Right cardiac atrium (tissue), 5 donors: ENCODE results near the gene PTAR1. TPM values are rescaled to one million over a fixed set of nuclear protein-coding genes. Genes with fewer than 3 reads are reported as not detected.
"Not testable (repeated sequence)": the region's sequence is repeated elsewhere in the genome, so short reads cannot be mapped to it uniquely, and the experiment has no call there.

Source experiments
- ATAC-seq, 2 donors: fragments of 200-7000 bp; cut with Tn5 transposase; one replicate each; pipeline versions ENCODE4 v1.8.0 to v1.9.1; 2020; ENCODE audit warnings: moderate library complexity in 2 of 2, mild to moderate bottlenecking in 1 of 2
- DNase-seq, 3 donors: peaks; one replicate each; pipeline ENCODE4 v3.0.0-alpha.2; 2020
- H3K27ac ChIP-seq: one replicate; pipeline ENCODE4 v1.5.1; 2013; ENCODE audit warnings: mild to moderate bottlenecking, low read length, control low read depth, moderate library complexity
- H3K27me3 ChIP-seq: one replicate; pipeline ENCODE4 v1.6.1; 2013; ENCODE audit not compliant: control insufficient read depth, insufficient read depth
- H3K4me1 ChIP-seq: one replicate; pipeline ENCODE4 v1.6.1; 2013; ENCODE audit warnings: low read length; ENCODE audit not compliant: control insufficient read depth, insufficient read depth
- H3K4me3 ChIP-seq: one replicate; pipeline ENCODE4 v1.5.1; 2013; ENCODE audit warnings: low read length, control low read depth
- H3K9me3 ChIP-seq: one replicate; pipeline ENCODE4 v1.6.1; 2013; ENCODE audit warnings: low read length; ENCODE audit not compliant: control insufficient read depth
- WGBS: extraction: QIAGEN DNeasy Blood & Tissue Kit; methylation state at CpG from one replicate; pipeline ENCODE4 v1.1.7; 2013; 5-methylcytosine and 5-hydroxymethylcytosine counted together
- intact Hi-C, 4 donors: fragments of 100-400 bp; cut with DNase I; formaldehyde crosslinking; loops; one replicate each; pipeline versions ENCODE4 v1.11.0 to v1.14.0; 2022 to 2023
- long read RNA-seq, 4 donors: library from polyadenylated mRNA; unstranded; transcript quantifications; one replicate each; pipeline ENCODE4 v2.0.0, GENCODE V29; 2020 to 2021
- polyA plus RNA-seq: library from polyadenylated mRNA; stranded (reverse); fragments of 200-250 nt; gene quantifications from one replicate; pipeline ENCODE4 v1.2.3, GENCODE V29; 2013
- total RNA-seq, 4 donors: library from RNA; stranded (reverse); fragmentation: NEBNext Ultra II Directional; extraction: Animal tissue kit (Norgen Biotek cat#: 25700); gene quantifications; one replicate each; pipeline ENCODE4 v1.2.1, GENCODE V29; 2021
- donor health status: healthy with polysubstance abuse.
- donor health status: DM: no; HTN: yes; CAD: no.
- donor health status: DM: no; HTN: no; CAD: no.
- donor health status: DM: no; HTN: yes; CAD: no; lungs with severe emphysema.
- donor health status: DM: yes; HTN: yes; CAD: no.

Gene PTAR1, protein sequence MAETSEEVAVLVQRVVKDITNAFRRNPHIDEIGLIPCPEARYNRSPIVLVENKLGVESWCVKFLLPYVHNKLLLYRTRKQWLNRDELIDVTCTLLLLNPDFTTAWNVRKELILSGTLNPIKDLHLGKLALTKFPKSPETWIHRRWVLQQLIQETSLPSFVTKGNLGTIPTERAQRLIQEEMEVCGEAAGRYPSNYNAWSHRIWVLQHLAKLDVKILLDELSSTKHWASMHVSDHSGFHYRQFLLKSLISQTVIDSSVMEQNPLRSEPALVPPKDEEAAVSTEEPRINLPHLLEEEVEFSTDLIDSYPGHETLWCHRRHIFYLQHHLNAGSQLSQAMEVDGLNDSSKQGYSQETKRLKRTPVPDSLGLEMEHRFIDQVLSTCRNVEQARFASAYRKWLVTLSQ
- 10 to 100 TPM; 27.6 to 38.1 (median 35.0) TPM for total RNA-seq
- 7.4 TPM for polyA plus RNA-seq
- long read RNA-seq, donor 1, partial matches to known transcripts, result 1 of 3 reads
- long read RNA-seq, donor 1, other reads (novel, unspliced or antisense), result 2 of 3 reads
- long read RNA-seq, donor 2, partial matches to known transcripts, result 1 of 4 reads
- long read RNA-seq, donor 2, other reads (novel, unspliced or antisense), result 3 of 4 reads
- long read RNA-seq, donor 3, partial matches to known transcripts, result 4 of 17 reads
- long read RNA-seq, donor 3, other reads (novel, unspliced or antisense), result 11 of 17 reads
- long read RNA-seq, donor 4, partial matches to known transcripts, result 0 of 4 reads
- long read RNA-seq, donor 4, other reads (novel, unspliced or antisense), result 3 of 4 reads

DNA sequence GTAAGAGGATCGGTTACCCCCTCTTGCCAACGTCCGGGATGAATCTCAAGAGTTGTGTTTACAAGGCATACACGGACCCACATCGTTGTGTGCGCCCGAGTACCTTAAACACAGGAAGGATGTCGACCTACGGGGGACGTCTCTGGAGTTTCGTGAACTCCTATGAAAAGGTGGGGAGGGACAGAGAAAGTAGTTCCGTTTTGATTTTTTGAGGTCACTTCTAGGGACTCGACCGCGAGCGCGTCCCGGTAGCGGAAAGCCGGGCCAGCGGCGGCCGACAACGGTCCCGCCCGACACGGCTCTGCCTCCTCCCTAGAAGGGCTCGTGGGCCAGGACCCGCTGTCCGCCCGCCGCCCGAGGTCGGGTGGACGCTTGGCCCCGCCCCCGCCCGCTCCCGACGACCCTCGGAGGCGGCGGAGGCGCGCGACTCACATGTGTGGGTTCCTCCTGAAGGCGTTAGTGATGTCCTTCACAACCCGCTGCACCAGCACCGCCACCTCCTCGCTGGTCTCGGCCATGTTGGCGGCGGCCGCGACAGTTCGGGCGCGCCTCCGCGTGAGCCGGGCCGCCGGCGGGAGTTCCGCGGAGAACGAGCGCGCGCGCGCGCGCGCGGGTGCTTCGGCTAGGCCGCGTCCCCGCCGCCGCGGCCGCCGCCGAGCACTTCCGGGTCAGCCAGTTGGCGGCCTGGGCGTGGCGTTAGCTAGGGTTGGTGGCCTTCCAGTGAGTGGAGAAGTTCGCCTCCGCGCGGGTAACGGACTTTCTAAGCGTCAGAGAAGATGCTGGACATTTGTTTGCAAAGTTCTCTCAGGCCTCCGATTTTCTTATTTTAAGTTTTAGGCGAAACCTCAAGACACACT lies at the start of gene PTAR1:
PTAR1 (minus strand) TSS at position 591 of the 857 bp plus-strand sequence; CDS start at position 518, 73 bp downstream.
- H3K9me3 ChIP-seq, result no peaks in the 10 kb centered on the region
- WGBS, result under 1% methylated on average over 98 of the region's 98 CpGs
- DNase-seq, result peak; percentile 93 to 98 (median 97)
- H3K4me1 ChIP-seq, result peaks cover 3% of the 10 kb centered on the region
- H3K4me3 ChIP-seq, result peak within 1 kb of the TSS; percentile 64
- ATAC-seq, result peak; percentile 97 to 99
- no peaks in the 10 kb centered on the region for H3K27me3 ChIP-seq
- intact Hi-C loops, result loop anchor here in 1 of 4 donors (5.0 kb wide), 1 partner anchor 82 kb away; no protein-coding TSS in a partner anchor
- H3K27ac ChIP-seq, result peak within 1 kb of the TSS; percentile 94

- Histone ChIP-seq H3K4me1 (peaks cover 2% of the 10 kb centered on the region), H3K9me3 (no peaks in the 10 kb centered on the region), H3K27ac (no peak overlapping the region), H3K4me3 (no peak overlapping the region), H3K27me3 (no peaks in the 10 kb centered on the region)
- intact Hi-C loops, result no loop called here
- WGBS, result 75% methylated on average over 8 of the region's 8 CpGs
- DNase-seq, result no peak
- no peak for ATAC-seq
These were observed 49.6 kb upstream of the PTAR1 start for GRCh38 chr9:69809304-69809863.

DNA sequence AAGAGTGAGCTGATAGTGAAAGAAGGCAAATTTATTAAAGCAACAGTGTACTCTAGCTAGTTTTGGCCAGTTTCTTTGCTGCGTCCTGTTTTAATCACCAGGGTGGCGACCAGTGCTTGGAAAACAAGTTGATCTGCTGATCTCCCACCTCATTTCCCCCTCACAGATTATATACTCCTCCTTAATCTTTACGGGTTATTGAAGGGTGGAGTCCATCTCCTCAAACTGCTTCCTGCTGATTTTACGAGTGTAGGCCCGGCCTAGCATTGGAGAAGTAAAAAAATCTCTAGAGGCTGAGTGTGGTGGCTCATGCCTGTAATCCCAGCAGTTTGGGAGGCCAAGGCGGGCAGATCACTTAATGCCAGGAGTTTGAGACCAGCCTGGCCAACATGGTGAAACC lies 46.8 kb upstream of the PTAR1 start:
- Histone ChIP-seq H3K27me3 (no peaks in the 10 kb centered on the region), H3K4me3 (no peak overlapping the region), H3K27ac (no peak overlapping the region), H3K9me3 (no peaks in the 10 kb centered on the region), H3K4me1 (peaks cover 2% of the 10 kb centered on the region)
- ATAC-seq, result peak; percentile 37 to 59
- no peak for DNase-seq
- 54% methylated on average over 6 of the region's 6 CpGs for WGBS
- intact Hi-C loops, result no loop called here

DNA sequence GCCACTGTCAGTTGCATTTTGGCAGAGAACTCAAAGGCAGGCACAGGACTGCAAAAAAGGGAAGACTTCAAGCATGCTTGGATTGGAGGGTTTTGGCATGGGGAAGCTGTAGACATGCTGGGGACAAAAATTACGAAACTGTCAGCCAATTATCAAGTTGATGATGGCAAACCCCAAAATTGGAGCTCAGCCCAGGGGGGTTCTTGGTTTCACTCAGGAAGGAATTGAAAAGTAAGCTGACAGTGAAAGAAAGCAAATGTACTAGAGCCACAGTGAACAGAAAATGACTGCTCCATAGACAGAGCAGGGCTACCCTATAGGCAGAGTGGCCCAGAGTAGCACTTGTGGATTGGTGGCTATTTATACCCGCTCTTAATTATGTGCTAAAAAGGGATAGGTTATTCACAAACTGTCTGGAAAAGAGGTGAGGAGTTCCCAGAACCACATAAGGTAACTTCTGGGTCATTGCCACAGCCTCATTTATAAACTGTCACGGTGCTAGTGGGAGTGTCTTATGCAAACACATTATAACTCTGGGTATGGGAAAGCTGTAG lies 46.2 kb upstream of the PTAR1 start:
- Histone ChIP-seq H3K9me3 (no peaks in the 10 kb centered on the region), H3K27ac (no peak overlapping the region), H3K4me3 (no peak overlapping the region), H3K4me1 (peaks cover 2% of the 10 kb centered on the region), H3K27me3 (no peaks in the 10 kb centered on the region)
- peak; percentile 56 to 83 (median 76) for DNase-seq
- ATAC-seq, result peak; percentile 70 to 86
- intact Hi-C loops, result no loop called here
- WGBS, result 29% methylated on average over 3 of the region's 3 CpGs

DNA sequence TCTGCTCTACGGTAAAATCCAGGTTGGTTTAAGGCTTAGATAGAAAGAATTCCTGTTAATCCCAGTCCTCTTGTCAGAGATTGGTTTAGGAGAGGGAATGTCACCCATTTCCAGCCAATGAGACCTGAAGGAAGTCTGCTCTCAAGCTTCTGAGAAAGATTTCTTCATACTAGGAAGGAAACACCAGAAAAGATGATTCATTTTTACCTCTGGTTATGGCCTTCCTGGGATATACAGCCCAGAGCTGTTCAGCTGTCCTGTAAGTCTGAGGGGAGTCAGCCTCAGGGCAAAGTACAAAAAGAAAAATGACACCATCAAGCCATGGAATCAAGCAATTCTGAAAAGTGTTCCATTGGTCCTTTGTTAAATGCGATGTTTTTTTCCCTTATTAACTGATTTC lies 42.2 kb upstream of the PTAR1 start:
- intact Hi-C loops, result no loop called here
- H3K27me3 ChIP-seq, result no peaks in the 10 kb centered on the region
- peaks cover 2% of the 10 kb centered on the region for H3K4me1 ChIP-seq
- WGBS, result 96% methylated on average over 2 of the region's 2 CpGs
- no peak overlapping the region for H3K27ac ChIP-seq
- no peak for ATAC-seq
- H3K9me3 ChIP-seq, result no peaks in the 10 kb centered on the region
- H3K4me3 ChIP-seq, result no peak overlapping the region
- no peak for DNase-seq

DNA sequence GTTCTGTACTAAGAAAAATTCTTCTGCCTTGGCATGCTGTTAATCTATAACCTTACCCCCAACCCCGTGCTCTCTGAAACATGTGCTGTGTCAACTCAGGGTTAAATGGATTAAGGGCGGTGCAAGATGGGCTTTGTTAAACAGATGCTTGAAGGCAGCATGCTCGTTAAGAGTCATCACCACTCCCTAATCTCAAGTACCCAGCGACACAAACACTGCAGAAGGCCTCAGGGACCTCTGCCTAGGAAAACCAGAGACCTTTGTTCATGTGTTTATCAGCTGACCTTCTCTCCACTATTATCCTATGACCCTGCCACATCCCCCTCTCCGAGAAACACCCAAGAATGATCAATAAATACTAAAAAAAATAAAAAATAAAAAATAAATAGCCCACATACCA lies 40.2 kb upstream of the PTAR1 start:
- H3K27ac ChIP-seq, intact Hi-C loops, H3K4me1 ChIP-seq, H3K4me3 ChIP-seq, ATAC-seq, DNase-seq, H3K27me3 ChIP-seq, H3K9me3 ChIP-seq: not testable (repeated sequence)
- 57% methylated on average over 5 of the region's 5 CpGs for WGBS

DNA sequence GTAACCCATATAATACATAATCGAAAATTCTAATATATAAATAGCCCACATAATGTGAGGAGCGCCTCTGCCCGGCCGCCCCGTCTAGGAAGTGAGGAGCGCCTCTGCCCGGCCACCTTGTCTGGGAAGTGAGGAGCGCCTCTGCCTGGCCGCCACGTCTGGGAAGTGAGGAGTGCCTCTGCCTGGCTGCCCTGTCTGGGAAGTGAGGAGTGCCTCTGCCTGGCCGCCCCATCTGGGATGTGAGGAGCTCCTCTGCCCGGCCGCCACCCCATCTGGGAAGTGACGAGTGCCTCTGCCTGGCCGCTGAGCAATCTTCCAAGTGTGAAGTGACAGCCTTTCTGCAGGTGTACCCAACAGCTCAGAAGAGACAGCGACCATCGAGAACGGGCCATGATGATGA lies 39.7 kb upstream of the PTAR1 start:
- H3K27ac ChIP-seq, H3K9me3 ChIP-seq, H3K4me1 ChIP-seq, ATAC-seq, intact Hi-C loops, H3K27me3 ChIP-seq, H3K4me3 ChIP-seq, DNase-seq: not testable (repeated sequence)
- WGBS, result 96% methylated on average over 18 of the region's 18 CpGs

DNA sequence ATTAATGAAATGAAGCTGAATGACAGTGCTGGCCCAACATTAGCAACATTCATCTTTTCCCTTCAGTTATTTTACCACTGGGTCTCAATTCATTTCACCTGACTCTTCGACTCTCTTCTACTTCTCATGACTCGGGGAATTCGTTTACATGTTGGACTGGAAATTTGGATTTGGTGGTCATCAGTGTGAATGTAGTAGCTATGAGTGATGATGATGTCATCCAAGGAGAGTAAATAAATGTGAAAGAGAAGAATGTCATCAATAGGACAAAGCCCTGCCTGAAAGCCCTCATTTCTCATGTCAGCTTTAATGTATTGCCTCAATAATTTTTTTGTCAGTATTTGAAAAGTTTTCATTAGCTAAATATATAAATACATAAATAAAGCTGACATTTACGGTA lies 38.9 kb upstream of the PTAR1 start:
- Histone ChIP-seq H3K27ac (no peak overlapping the region), H3K4me1 (no peaks in the 10 kb centered on the region), H3K9me3 (no peaks in the 10 kb centered on the region), H3K27me3 (no peaks in the 10 kb centered on the region), H3K4me3 (no peak overlapping the region)
- WGBS, result 90% methylated on average over 4 of the region's 4 CpGs
- intact Hi-C loops, result no loop called here
- DNase-seq (no peak), ATAC-seq (no peak)

DNA sequence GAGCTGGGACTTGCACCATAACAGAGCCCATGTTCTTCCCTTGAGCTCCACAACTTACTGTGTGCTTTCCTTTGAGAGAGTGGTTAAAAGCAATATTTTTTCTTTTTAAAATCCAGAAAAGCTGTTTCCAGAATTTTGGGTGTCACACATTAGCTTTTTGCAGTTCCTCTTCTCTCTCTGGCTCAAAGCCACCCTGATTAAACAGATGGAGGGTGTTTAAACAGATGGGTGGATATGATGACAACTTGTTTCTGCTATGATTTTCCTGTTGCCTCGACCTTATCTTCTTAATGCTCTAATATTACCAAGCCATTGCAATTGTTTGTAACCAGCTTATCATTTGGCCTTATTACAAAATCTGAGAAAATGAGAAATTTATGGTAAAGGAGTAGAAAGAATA lies 37.9 kb upstream of the PTAR1 start:
- H3K4me3 ChIP-seq, result no peak overlapping the region
- H3K9me3 ChIP-seq, result no peaks in the 10 kb centered on the region
- H3K27me3 ChIP-seq, result no peaks in the 10 kb centered on the region
- intact Hi-C loops, result no loop called here
- H3K4me1 ChIP-seq, result no peaks in the 10 kb centered on the region
- no peak overlapping the region for H3K27ac ChIP-seq
- WGBS, result 12% methylated on average over 1 of the region's 1 CpG
- DNase-seq (no peak), ATAC-seq (no peak)

DNA sequence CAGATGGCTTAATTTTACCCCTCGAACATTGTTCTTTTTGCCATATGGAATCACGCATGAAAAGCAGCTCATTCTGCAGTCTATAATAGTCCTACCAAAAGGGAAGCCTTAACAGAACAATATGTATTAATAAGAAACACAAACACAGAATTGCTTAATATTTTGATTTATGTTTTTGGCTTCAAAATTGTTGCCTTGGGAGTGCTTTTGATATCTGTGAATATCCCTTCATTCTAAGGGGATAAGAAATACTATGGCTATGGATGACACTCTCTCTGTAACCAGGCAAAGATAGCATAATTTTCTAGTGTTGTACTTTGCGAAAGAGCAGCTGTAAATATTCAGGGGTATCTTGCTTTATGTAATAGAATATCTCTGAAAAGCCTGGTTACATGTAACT lies 34.5 kb upstream of the PTAR1 start:
- 81% methylated on average over 3 of the region's 3 CpGs for WGBS
- intact Hi-C loops, result no loop called here
- no peak for DNase-seq
- no peaks in the 10 kb centered on the region for H3K27me3 ChIP-seq
- no peak overlapping the region for H3K4me3 ChIP-seq
- no peak for ATAC-seq
- no peaks in the 10 kb centered on the region for H3K9me3 ChIP-seq
- H3K27ac ChIP-seq, result no peak overlapping the region
- no peaks in the 10 kb centered on the region for H3K4me1 ChIP-seq
